ENCODE data around the gene TMEM207. TPM values are rescaled to one million over a fixed set of nuclear protein-coding genes. Genes with fewer than 3 reads are reported as not detected.

The TMEM207 gene
- total and polyA plus RNA-seq, 2 of the 8 experiments (the other 6 are each of a cell fraction or from before 2014, with no cell fraction given) = not detected

- Histone ChIP-seq H3K18ac (ENCODE audit: extremely low read depth, low read length) (no peak overlapping the region), H3K36me3 (ENCODE audit: control insufficient read depth in 2 of 4, insufficient read depth in 4 of 4, low read length in 3 of 4) (no peaks in the 10 kb centered on the region), H4K8ac (ENCODE audit: extremely low read depth, insufficient read depth, low read length) (no peak overlapping the region), H4K91ac (replicated peaks; ENCODE audit: insufficient read length, low read length) (no peak overlapping the region), H3K56ac (replicated peaks; ENCODE audit: insufficient read length, low read depth, low read length) (no peak overlapping the region), H3K4me1 (replicated peaks in 1 of 4; ENCODE audit: control insufficient read depth in 3 of 4, insufficient read depth in 4 of 4, low read length in 3 of 4) (no peaks in the 10 kb centered on the region), H3K79me2 (ENCODE audit: control insufficient read depth in 1 of 2, insufficient read depth in 2 of 2, low read length in 2 of 2) (no peaks in the 10 kb centered on the region), H4K5ac (ENCODE audit: insufficient read length, low read depth, low read length) (no peak overlapping the region), H3K4ac (replicated peaks; ENCODE audit: insufficient read length, low read depth, low read length) (no peak overlapping the region), H3K23me2 (ENCODE audit: low read depth, low read length) (no peaks in the 10 kb centered on the region), H4K20me1 (replicated peaks in 1 of 2; ENCODE audit: control insufficient read depth in 1 of 2, insufficient read depth in 2 of 2, low read length in 2 of 2) (no peaks in the 10 kb centered on the region), H2BK5ac (ENCODE audit: low read depth, low read length) (no peak overlapping the region), H3K9me3 (ENCODE audit: insufficient read depth in 2 of 2, low read depth in 1 of 2, low read length in 1 of 2) (no peaks in the 10 kb centered on the region), H2AK5ac (ENCODE audit: low read depth, low read length) (no peak overlapping the region), H3K27ac (ENCODE audit: low read depth, low read length) (no peak overlapping the region), H2AFZ (ENCODE audit: low read length) (0 out of 2 replicates have a peak overlapping the region, but pooled peaks have one; percentile 33), H2BK20ac (ENCODE audit: low read length) (no peak overlapping the region), H2BK120ac (replicated peaks; ENCODE audit: low read depth, low read length) (no peak overlapping the region), H3K27me3 (replicated peaks in 1 of 4; ENCODE audit: control insufficient read depth in 3 of 4, extremely low read depth in 1 of 4, insufficient read depth in 3 of 4, low read length in 3 of 4) (no peaks in the 10 kb centered on the region), H2BK15ac (ENCODE audit: low read length) (no peak overlapping the region), H2BK12ac (ENCODE audit: low read depth, low read length) (no peak overlapping the region), H3K4me2 (ENCODE audit: insufficient read depth in 1 of 2, low read depth in 2 of 2, low read length in 2 of 2) (no peak overlapping the region), H3K9ac (replicated peaks in 1 of 4; ENCODE audit: extremely low read depth in 1 of 4, low read depth in 3 of 4, low read length in 3 of 4) (no peak overlapping the region), H3K4me3 (ENCODE audit: extremely low read depth in 1 of 4, insufficient read depth in 2 of 4, low read depth in 3 of 4, low read length in 4 of 4) (no peak overlapping the region), H3K23ac (ENCODE audit: insufficient read length) (no peak overlapping the region), H3K14ac (ENCODE audit: insufficient read length) (no peak overlapping the region), H3K79me1 (ENCODE audit: low read depth, low read length) (no peaks in the 10 kb centered on the region)
- WGBS, 2 experiments (ENCODE audit: extremely low coverage in 1 of 2, insufficient coverage in 1 of 2, insufficient read length in 1 of 2, insufficient replicate concordance in 2 of 2, low coverage in 1 of 2, low lambda C conversion rate in 2 of 2, missing lambda C conversion rate in 1 of 2) = 89% methylated on average over 4 of the region's 4 CpGs; no CpG with 5 or more reads in 1 of the 2 experiments
- ChIA-PET POLR2A (ENCODE audit: partially characterized antibody) (interaction anchor here (0.6 kb wide), 1 partner anchor 414 kb away, joined by 3 read pairs; no protein-coding TSS in a partner anchor), CTCF (ENCODE audit: partially characterized antibody) (interaction anchor here (0.8 to 1.8 kb wide), 4 partner anchors 11 to 173 kb away, joined by 3 to 6 read pairs (median 4); no protein-coding TSS in a partner anchor)
- TF ChIP-seq KDM1A (IDR thresholded peaks at IDR 0.05; ENCODE audit: borderline replicate concordance, low read length) (no peak), POLR2AphosphoS5 (IDR thresholded peaks at IDR 0.05; ENCODE audit: low read depth, low read length) (no peak), EGR1 (IDR thresholded peaks at IDR 0.05; ENCODE audit: borderline replicate concordance, low read depth, low read length) (no peak), CEBPB (IDR thresholded peaks at IDR 0.05; ENCODE audit: low read depth, low read length) (no peak), SUZ12 (IDR thresholded peaks at IDR 0.05; ENCODE audit: low read length) (no peak), ATF2 (IDR thresholded peaks at IDR 0.05; ENCODE audit: low read length) (no peak), HDAC2 (IDR thresholded peaks at IDR 0.05; ENCODE audit: borderline replicate concordance in 1 of 2, low read depth in 2 of 2, low read length in 2 of 2) (no peak), SAP30 (IDR thresholded peaks at IDR 0.05; ENCODE audit: insufficient read depth, insufficient replicate concordance, low read length) (no peak), USF2 (IDR thresholded peaks at IDR 0.05; ENCODE audit: low read length) (no peak), JUND (IDR thresholded peaks at IDR 0.05; ENCODE audit: low read length) (no peak)
- FAIRE-seq = no peak
- no peak for DNase-seq (ENCODE audit: low read depth in 1 of 2, low spot score in 2 of 2)
These were observed 51.8 kb downstream of the TMEM207 start for GRCh38 chr3:190397889-190398288.

Measured in H1 (cell line).